NCI-H1417 (cell line): ENCODE results near the gene TUBA1C.

Source experiments
- DNase-seq, 3 experiments: peaks; one replicate each; lab custom pipeline; 2025; lab: John Stamatoyannopoulos, UW

The TUBA1C gene

GRCh38 chr12:49283541-49284429 is 18.9 kb downstream of the TUBA1C start:
- DNase-seq = no peak

GRCh38 chr12:49284672-49285071 is 19.8 kb downstream of the TUBA1C start:
- DNase-seq = no peak

DNA sequence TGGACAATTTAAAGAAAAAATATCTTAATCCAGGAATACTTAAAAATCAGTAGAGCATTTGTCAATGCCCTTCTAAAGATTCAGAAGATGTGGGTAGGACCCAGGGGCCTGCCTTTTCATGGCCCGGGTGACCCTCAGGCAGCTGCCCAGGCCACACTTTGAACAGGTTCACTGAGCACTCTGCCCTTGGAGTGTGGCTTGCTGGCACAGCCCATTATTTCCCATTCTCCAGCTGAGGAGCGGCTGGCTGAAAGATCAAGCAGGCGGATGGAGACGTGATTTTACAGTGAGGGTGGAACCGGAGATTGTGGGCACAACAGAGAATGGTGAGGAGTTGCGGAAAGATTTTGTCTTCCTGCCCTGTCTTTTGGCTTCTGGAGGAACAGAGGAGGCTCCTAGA is 23.0 kb downstream of the TUBA1C start:
- DNase-seq = no peak

DNA sequence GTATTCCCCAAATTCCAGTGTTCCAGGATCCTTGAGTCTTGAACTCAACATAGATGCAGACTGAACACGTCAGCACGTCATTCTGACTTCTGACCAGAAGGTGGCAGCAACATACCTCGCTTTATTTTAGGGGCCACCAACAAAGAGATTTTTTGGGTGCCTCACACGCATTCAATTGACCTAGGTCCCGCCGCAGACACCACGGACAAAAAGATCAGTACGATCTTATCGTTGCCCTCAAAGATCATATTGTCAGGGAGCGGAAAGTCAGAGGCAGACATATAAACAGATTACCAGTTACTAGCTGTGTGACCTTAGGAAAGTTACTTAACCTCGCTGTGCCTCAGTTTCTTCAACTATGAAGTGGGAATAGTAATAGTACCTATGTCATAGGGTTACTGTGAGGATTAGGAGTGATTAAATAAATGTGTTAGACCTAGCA is 23.6 kb downstream of the TUBA1C start:
- peak; percentile 58 to 83 (median 80) for DNase-seq

DNA sequence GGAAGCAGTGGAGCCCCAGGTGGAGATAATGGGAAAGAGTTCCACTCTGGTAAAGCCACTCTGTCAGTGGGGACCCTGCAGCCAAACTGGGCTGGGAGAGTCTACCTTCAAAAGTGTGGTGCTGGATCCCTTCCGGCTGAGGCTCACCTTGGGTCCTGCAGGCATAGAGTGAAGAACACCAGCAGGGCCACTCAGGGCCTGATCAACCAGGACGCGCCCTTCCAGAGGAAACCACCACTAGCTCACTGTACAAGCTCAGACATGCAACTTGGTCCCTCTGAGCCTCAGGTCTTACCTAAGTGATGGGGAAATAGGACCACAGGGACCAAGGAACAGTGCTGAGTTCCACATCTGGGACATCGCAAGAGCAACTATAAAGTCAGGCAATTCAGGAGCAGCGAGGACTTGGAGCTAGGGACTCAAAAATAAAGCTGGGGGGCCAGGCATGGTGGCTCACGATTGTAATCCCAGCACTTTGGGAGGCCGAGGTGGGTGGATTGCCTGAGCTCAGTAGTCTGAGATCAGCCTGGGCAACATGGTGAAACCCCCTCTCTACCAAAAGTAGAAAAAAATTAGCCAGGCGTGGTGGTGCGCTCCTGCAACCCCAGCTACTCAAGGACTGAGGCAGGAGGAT is 24.2 kb downstream of the TUBA1C start:
- DNase-seq = no peak

- peak in 1 of 3 experiments; percentile 67 for DNase-seq
Observed at GRCh38 chr12:49292729-49293055, 27.8 kb downstream of the TUBA1C start.

- peak in 1 of 3 experiments; percentile 88 for DNase-seq
Observed at GRCh38 chr12:49293056-49293956, 28.4 kb downstream of the TUBA1C start.

GRCh38 chr12:49294086-49294803 is 29.4 kb downstream of the TUBA1C start:
- peak in 2 of 3 experiments; percentile 27 to 93 for DNase-seq

- DNase-seq = peak in 1 of 3 experiments; percentile 89
Observed at GRCh38 chr12:49294804-49295081, 29.9 kb downstream of the TUBA1C start.

DNA sequence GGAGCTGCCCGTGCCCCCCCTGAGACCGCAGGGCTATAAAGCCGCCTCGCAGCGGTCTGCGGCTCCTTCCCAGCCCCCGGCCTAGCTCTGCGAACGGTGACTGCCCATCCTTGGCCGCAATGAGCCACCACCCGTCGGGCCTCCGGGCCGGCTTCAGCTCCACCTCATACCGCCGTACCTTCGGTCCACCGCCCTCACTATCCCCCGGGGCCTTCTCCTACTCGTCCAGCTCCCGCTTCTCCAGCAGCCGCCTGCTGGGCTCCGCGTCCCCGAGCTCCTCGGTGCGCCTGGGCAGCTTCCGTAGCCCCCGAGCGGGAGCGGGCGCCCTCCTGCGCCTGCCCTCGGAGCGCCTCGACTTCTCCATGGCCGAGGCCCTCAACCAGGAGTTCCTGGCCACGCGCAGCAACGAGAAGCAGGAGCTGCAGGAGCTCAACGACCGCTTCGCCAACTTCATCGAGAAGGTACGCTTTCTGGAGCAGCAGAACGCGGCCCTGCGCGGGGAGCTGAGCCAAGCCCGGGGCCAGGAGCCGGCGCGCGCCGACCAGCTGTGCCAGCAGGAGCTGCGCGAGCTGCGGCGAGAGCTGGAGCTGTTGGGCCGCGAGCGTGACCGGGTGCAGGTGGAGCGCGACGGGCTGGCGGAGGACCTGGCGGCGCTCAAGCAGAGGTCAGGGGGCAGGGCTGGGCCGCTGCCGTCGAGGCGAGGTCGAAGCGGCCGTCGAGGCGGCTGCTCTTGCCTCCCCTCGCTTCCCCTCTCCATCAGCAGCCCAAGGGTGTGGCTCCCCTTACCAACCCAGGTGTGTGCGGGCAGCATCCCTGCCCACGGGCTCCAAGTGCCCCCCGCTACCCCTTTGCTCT is 30.4 kb downstream of the TUBA1C start, which contains the start of gene PRPH:
TSS of gene PRPH (plus strand) at position 66 of the 855 bp plus-strand sequence. CDS start at position 120, 54 bp downstream.
- DNase-seq = peak in 1 of 3 experiments; percentile 48

DNA sequence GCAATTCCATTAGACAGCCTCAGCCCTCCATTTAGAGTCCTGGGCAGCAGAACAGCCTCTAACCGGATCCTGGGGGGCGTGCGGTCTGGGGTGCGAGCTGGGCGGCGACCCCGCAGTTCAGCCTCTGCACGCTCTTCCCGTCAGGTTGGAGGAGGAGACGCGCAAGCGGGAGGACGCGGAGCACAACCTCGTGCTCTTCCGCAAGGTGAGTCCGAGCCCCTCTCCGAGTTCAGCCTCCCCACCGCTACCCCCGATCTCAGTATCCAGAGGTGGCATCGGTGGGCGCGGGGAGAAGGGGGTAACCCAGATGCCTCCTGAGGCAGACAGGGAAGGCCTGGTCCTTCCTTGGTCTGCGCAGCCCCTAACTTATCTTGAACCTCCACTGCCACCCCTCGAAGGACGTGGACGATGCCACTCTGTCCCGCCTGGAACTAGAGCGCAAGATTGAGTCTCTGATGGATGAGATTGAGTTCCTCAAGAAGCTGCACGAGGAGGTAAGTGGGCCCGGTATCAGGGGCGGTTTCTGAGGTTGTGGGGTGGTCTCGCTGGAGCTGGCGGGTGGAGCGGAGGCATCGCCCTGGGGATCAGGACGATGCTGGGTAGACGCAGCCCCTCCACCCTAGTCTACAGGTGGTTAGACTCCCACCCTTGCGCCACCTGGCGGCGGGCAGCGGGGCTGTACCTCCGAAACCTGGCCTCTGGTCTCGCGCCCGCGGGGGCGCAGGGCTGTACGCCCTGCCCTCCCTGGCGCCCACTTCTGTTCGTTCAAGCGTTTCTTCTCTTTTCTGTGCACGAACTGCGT is 31.4 kb downstream of the TUBA1C start:
- peak; percentile 85 to 88 (median 85) for DNase-seq

GRCh38 chr12:49296836-49297694 is 32.2 kb downstream of the TUBA1C start:
- peak; percentile 55 to 85 (median 85) for DNase-seq

DNA sequence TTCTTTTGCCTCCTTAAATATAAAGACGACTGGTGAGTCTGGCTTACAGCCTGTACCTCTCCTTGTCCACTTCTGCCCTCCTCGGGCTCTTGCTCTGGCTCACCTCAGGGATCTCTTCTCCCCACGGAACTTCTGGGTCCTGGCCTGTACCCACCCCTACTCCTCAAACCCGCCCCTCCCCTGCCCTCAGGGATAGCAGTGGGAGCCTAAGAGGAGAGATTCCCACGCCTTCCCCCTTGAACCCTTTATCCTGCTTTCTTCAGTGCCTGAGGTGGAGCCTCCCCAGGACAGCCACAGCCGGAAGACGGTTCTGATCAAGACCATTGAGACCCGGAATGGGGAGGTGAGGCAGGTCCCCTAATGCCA is 32.8 kb downstream of the TUBA1C start:
- no peak for DNase-seq

GRCh38 chr12:49298160-49298559 is 33.3 kb downstream of the TUBA1C start:
- DNase-seq = no peak

- DNase-seq = no peak
Observed at GRCh38 chr12:49301760-49302159, 36.9 kb downstream of the TUBA1C start.

DNA sequence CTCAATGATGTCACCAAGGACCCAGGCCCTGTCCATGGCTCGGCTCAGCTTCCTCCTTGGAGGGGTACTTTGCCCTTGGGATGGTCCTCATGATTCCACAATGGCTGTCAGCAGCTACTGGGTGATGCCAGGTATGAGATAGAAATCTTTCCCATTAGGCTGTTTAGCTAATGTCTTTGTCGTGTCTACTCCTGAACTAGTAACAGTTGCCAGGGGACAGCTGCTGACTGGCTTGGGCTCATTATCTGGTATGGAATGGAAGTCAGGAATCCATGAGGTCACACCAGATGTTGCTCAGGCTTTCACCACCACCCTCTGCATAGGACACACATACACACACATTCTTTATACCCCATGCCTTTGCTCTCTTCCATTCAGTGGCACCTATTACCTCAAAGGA is 39.3 kb downstream of the TUBA1C start:
- no peak for DNase-seq

DNA sequence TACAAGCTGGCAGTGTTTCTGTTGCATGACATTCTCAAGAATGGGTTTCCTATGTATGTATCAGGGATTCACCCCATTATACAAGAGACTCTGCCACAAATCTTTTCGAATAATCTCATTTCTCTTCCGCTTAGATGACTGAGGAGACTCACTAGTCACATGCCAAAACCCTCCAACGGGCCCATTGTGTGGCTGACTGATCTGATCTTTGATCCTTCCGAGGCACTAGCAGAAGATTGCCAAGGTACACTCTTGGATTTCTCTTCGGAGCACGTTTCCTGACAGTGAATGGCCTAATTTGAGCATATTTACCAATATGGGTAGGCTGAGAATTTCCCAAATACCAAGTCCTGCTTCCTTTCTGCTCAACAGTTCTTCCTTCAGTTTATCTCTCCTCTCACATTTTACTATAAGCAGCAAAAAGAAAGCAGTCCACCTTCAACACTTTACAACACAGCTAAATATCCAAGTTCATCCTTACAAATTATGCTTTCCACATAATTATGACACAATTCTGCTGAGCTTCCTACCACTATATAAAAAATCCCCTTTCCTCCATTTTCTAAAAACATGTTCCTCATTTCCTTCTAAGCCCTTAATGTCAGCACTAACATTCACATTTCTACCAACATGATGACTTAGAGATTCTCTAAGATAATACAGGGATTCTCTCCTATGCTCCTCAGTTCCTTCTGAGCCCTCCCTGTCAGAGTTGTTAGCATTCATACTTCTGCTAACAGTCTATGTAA is 41.1 kb downstream of the TUBA1C start:
- no peak for DNase-seq

- DNase-seq = no peak
Observed at GRCh38 chr12:49309386-49309785, 44.5 kb downstream of the TUBA1C start.
